Stimulated activated CD4-positive, alpha-beta T cell treated with anti-CD3 and anti-CD28 coated beads, Interleukin-15, amount 100 ng/mL, for 24 hours (primary cell): ENCODE data around the gene TALDO1.
"Not testable (repeated sequence)": the region's sequence is repeated elsewhere in the genome, so short reads cannot be mapped to it uniquely, and the experiment has no call there.

ENCODE experiments used
- DNase-seq: peaks from one replicate; pipeline ENCODE4 v3.0.0-alpha.2; 2020

Gene TALDO1

DNA sequence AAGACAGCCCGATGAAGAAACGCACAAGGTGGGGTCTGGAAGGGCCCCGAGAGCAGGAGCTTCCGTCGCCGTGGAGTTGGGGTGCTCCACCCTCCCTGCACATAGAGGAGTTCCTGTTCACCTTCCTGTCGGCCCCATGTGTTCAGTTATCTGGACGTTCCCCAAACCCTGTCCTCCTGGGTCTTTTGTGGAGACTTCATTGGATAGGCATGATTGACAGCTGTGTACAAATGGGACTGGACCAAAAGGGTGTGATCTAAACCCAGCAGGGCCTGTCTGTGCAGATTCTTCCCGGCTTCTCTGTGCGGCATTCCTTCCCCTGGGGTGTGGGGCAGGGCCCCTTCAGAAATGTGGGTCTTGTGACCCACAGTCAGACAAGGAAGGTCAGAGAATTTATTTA lies 9.4 kb upstream of the TALDO1 start:
- DNase-seq: not testable (repeated sequence)

DNA sequence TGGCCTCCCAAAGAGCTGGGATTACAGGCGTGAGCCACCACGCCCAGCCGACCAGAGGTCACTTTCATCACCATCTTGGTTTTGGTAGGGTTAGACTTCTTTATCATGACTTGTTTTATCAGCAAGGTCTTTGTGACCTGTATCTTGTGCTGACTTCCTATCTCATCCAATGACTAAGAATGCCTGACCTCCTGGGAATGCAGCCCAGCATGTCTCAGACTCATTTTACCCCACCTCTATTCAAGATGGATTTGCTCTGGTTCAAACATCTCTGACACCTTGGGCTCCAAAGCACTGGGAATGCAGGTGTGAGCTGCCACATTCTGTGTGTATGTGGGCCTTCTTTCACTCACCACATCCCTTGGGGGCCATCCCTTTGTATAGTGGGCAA lies 5.1 kb upstream of the TALDO1 start:
- DNase-seq: no peak

DNA sequence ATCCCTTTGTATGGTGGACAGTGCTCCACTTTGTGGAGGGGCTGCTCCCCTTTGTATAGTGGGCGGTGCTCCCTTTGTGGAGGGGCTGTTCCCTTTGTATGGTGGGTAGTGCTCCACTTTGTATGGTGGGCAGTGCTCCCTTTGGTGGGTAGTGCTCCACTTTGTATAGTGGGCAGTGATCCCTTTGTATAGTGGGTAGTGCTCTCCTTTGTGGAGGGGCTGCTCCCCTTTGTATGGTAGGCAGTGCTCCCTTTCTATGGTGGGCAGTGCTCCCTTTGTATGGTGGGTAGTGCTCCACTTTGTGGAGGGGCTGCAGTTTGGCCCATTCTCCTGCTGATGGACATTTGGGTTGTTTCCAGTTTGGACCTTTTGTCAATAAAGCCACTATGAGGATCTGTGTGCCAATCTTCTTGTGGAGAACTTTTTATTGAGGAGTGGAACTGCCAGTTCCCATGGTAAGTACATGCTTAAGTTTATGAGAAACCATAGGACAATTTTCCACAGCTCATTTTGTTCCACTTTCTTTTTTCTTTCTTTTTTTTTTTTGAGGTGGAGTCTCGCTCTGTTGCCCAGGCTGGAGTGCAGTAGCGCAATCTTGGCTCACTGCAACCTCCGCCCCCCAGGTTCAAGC lies 4.6 kb upstream of the TALDO1 start:
- DNase-seq: no peak

DNA sequence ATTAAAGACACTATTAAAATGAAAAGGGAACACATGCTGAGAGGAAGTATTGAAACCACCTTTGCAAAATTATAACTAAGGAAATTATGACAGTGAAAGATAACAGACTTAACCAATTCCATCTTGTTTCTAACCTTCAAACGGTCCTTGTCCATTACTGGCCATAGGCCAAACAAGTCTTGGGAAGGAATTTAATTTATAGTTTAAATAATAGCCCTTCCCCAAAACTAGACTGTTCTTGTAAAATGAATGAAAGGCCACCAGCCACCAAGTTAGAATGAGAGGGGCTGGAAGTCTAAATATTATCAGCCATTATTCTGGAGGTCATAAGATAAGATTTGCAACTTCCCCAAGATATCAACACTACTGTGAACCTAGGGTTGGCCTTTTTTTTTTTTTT lies 1.8 kb upstream of the TALDO1 start:
- no peak for DNase-seq

DNA sequence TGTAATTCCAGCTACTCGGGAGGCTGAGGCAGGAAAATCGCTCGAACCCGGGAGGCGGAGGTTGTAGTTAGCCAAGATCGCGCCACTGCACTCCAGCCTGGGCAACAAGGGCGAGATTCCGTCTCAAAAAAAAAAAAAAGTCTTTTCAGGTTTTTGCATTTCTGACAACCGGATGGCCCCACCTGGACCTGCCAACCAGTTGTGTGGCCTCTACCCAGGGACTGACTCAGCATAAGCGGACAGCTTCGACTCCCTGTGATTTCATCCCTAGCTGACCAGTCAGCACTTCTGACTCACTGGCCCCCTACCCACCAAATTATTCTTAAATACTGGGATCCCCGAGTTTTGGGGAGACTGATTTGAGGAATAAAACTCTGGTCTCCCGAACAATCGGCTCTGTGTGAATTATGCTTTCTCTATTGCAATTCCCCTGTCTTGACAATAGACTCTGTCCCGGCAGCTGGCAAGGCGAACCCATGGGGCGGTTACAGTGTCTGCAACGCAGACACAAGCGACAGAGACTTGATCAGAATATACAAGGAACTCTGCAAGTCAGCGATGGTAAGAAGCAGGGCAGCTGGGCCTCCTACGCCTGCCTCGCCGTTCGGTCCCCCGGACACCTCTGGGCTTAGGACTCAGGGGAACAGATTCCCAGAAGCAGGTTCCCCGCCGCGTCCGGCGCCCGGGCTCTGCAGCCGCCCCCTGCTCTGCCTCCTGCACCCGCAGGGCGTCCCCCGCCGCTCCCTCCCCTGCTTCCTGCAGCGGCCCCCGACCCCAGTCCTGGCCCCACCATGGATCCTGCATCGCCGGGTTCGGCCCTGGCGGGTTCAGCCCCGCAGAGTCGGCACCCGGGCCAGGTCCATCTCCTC lies 741 bp upstream of the TALDO1 start:
- no peak for DNase-seq

DNA sequence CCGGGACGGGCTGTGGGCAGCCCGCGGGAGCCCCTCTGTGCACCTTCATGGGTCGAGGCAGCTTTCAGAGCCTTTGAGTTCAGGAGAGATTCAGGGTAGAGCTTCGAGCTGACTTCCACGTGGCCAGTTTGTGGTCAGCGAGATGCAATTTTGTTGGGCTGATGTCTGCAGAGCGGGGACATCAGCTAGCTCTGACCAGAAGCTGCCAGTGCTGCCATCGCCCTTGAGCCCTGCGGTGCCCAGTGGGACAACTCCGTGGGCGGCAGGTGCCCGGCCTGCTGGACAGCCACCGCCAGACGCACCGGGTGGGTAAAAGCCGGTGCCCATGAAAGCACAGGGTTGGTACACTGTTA lies 719 bp downstream of the TALDO1 start:
- no peak for DNase-seq

DNA sequence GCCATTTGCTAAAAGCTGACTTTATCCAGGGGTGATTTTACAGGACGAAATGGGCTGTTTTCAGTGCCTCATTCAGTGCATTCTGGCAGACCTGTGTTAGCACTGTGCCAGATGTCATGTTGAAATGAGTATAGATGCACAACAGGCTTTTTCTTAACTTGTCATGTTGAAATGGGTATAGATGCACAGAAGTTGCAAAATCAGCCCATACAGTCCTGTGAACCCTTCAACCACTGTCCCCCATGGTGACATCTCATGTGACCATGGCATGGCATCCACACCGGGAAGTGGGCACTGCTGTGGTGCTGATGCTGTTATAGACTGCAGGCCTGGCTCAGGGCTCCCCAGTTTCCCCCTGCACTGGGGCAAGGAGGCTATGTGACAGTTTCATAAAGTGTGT lies 2.5 kb downstream of the TALDO1 start:
- no peak for DNase-seq

DNA sequence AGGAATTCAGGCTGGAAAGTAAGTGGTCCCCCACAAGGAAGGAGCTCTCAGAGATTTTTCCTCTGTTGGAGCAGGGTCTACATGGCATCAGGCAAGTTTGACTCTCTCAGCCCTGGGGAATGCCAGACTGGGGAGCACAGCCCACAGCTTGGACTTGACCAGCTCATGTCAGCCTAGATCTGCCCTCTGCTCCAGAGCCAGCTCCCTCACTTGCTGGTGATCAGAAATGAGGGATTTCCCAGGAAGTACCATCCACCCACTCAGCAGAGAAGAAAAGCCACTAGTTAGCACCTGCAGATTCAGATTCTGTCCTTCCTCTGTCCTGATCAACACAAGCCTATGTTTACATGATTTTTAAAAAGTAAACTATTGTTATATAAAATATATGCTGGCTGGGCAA lies 13.0 kb downstream of the TALDO1 start:
- DNase-seq: no peak

DNA sequence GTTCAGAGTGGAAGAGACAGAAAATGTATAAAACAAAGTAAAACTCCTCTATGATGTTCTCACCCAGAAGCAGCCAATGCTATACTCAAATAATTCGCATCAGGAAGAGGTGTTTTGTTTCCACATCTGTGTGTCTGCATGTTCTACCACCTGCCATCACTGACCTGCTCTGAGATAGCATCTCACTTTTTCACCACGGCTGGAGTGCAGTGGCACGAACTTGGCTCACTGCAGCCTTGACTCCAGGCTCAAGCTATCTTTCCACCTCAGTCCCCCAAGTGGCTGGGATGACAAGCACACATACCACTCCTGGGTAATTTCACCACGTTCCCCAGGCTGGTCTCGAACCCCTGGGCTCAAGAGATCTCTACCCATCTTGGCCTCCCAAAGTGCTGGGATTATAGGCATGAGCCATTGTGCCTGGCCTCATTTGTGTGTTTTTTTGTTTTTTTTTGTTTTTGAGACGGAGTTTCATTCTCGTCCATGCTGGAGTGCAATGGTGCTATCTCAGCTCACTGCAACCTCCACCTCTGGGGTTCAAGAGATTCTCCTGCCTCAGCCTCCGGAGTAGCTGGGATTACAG lies 14.4 kb downstream of the TALDO1 start:
- DNase-seq: no peak

DNA sequence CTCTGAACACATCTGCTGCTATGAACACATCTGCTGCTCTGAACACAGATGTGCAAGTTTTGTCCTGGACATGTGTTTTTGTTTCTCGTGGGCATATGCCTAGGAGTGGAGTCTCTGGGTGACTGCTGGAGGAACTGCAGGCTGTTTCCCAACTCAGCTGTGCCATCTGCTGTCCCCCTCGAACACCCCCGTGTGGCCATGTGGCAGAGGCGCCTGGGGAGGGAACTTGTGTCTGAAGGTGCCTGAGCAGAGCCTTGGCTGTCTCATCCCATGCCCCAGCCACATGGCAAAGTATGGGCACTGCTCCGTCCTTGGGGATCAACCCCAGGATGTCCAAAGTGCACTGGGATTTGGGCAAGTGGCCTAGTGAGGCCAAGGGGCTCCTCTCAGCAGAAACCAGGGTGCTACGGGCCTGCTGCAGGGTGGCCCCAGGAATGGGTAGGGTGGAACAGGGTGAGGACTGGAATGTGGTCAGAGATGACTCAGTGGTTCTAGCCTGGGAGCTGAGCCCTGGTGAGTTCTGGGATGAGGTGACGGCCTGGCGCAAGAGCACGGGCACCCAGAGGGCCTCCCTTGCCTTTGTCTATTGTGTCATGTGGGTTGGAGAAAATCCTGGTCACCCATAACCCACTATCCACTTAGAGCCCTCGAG lies 15.3 kb downstream of the TALDO1 start:
- DNase-seq: no peak

DNA sequence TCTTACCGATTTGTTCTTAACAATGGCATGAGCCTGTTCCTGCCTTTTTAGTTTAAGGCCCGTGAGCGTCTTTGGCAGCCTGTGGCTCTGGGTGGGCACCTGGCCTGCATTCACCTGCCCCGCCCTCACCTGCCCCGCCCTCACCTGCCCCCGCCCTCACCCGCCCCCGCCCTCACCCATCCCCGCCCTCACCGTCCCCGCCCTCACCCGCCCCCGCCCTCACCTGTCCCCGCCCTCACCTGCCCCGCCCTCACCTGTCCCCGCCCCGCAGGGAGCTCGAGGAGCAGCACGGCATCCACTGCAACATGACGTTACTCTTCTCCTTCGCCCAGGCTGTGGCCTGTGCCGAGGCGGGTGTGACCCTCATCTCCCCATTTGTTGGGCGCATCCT lies 15.8 kb downstream of the TALDO1 start:
- no peak for DNase-seq

DNA sequence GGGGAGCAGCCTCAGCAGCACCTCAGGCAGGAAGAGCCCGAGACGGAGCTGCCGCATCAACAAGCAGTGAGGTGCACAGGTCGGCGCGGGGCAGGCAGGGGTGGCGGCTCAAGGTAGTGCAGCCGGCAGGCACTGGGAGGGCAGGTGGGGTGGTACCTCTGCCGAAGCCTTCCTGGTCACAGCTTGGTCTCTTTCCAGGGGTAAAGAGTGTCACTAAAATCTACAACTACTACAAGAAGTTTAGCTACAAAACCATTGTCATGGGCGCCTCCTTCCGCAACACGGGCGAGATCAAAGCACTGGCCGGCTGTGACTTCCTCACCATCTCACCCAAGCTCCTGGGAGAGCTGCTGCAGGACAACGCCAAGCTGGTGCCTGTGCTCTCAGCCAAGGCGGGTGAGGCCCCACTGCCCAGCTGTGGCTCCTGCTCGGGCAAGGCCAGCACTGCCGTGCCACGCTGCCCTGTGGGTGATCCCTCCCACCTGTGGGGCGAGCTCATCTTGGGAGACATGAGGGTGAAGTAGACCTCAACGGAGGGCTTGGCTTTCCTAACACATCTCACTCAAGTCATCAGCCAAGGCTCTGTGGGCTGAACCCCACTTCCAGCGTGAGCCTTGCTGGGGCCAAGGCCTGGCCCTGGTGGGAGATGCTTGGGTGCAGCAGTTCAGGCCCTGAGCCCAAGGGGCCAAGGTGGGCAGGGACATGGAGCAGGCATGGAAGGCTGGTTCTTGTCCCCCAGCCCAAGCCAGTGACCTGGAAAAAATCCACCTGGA lies 16.5 kb downstream of the TALDO1 start:
- no peak for DNase-seq

DNA sequence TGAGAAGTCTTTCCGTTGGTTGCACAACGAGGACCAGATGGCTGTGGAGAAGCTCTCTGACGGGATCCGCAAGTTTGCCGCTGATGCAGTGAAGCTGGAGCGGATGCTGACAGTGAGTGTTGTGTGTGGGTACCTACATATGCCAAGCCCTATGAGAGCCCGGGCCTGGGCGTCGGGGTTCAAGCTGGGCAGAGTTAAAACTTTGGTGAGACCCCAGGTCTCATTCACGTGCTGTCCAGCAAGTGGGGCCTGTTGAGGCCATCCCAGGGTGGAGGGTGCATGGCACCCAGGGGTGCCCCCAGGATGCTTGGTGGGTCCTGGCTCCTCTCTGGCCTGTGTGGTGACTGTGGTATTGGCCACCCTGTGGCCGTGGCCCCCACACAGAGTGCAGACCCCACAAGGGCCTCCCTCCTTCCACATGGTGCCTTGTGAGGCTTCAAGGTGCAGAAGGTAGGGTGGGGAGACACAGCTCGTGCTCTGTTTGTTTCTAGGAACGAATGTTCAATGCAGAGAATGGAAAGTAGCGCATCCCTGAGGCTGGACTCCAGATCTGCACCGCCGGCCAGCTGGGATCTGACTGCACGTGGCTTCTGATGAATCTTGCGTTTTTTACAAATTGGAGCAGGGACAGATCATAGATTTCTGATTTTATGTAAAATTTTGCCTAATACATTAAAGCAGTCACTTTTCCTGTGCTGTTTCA lies 17.2 kb downstream of the TALDO1 start:
- no peak for DNase-seq

DNA sequence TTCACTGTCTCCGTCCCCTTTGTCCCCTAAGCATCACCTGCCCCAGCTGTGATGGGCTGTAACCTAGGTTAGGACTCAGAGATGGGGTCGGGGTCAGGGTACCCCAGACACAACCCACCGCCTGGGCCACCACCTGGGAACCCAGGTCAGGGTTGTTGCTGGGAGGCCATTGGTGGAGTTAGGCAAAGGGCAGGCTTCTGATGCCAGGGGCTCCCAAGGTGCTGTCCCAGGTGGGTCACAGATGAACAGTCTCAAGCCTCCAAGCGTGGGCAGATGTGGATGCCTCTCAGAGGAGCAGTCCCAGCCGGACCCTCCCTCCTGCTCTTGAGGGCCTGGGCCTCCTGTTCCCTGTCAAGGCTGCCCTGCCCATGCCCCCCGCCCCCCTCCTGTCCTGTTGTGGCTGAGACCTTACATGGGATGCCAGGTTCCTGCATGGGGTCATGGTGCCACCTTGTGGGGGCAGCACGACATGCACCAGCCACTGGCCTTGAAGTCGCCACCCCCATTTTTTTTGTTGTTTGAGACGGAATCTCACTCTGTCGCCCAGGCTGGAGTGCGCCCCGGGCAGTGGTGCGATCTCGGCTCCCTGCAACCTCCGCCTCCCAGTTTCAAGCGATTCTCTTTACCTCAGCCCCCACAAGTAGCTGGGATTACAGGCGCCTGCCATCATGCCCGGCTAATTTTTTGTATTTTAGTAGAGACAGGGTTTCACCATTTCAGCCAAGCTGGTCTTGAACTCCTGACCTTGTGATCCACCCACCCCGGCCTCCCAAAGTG lies 17.9 kb downstream of the TALDO1 start:
- peak; percentile 70 for DNase-seq

DNA sequence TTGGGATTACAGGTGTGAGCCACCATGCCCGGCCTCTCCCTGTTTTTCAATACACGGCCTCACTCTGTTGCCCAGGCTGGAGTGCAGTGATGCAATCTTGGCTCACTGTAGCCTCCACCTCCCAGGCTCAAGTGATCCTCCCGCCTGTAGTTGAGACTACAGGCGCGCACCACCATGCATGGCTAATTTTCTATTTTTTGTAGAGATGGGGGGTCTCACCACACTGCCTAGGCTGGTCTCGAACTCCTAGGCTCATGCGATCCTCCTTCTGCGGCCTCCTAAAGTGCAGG lies 18.5 kb downstream of the TALDO1 start:
- DNase-seq: no peak

DNA sequence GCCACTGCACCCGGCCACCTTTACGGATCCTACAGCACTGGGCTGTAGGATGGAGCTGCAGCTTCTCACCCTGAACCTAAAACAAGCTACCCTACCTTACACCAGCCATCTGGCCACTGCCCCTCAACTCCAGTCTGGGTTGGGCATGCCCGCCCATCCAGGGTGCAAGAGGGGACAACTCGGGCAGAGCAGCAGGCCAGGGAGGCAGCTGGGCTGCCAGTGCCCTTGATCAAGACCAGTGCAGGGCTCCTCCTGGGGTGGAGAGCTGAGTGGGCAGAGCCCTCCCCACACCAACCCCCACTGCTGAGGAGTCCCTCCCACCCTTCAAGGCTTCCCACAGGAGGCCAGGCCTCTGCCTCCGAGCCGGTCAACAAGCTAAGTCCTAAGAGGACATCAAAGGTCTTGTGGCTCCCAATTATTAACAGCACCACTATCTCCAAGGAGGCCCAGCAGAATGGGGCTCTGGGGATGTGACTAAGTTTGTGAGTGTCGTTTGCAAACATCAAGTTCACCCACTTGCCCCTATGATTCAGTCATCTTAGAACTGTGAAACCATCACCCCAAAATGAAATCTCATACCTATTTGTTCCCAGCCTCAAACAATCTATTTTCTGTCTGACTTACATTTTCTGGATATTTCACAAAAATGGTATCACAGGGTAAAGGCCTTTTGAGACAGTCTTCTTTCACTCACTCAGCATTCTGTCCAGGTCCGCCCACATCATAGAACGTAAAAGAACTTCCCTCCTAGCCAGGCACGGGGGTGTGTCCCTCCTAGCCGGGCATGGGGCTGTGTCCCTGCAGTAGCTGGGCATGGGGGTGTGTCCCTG lies 19.1 kb downstream of the TALDO1 start:
- DNase-seq: no peak

DNA sequence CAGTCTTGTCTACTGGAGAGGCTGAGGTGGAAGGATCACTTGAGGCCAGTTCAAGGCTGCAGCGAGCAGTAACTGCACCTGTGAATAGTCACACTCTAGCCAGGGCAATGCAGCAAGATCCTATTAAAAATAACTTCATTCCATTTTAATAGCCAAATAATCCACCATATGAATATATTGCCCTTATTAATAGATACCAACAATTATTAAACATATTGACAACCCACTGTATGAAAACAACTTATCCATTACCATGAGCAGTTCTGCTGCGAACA lies 19.6 kb downstream of the TALDO1 start:
- DNase-seq: no peak

DNA sequence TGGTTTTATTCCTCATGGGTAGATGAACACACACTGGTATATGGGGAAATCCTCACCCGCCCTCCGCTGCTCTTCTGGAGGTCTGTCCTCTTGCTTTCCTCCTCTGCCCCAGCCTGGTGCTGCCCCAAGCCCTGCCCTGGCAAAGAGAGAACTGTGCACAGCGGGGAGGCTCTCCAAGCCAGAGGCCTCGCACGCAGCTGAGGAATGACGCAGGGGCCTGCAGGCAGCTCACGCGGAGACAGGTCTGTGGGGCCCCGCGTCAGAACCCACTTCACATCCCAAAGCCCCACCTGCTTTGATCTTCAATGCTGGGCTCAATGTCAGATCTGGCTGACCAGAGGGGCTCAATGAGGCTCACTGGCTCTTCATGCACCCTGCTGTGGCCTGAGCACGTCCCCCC lies 20.0 kb downstream of the TALDO1 start:
- DNase-seq: no peak

DNA sequence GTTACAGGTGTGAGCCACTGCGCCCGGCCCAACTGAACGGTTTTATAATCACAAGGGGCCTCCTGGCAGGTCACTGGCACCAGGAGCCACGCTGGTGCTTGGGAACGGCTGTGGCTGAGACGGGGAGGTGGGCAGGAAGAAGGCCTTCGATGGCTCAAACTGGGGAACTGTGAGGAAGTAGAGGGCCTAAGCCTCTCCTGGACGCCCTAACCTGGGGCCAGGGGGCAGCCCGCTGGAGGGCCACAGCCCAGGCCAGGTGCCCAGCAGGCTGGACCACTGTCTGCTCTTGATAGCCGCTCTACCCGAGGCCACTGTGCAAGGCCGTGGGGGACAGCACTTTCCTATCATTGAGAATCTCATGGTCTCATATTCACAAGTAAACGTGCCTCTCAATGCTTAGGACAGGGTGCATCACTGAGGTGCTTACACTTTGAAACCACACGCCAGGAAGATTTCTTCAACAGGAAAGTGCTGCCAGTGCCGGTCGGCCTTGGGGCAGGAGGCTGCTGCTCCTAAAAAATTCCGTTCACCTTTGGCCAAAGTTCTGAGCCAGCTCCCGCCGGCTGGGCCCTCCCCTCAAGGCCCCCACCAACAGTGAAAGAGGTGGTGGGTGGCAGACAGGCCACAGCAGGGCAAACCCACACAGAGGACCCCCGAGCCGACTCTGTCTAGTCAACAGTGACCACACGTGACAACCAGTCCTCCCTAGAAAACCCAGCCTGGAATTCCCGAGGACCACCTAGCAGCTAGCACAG lies 22.8 kb downstream of the TALDO1 start:
- no peak for DNase-seq
